Vagina (tissue), 2 donors: Measurements from ENCODE around the gene APOBEC3B.
"Not testable (repeated sequence)": the region's sequence is repeated elsewhere in the genome, so short reads cannot be mapped to it uniquely, and the experiment has no call there.

ENCODE experiments used
- CTCF ChIP-seq, 3 experiments: fragments of 450-650 bp in 2 of 3; fragments of 200-600 bp in 1 of 3; sonication (generic) in 1 of 3; IDR thresholded peaks; one replicate each; pipeline ENCODE4 v1.5.1; 2017 to 2019; ENCODE audit warnings: antibody characterized with exemption in 3 of 3, mild to moderate bottlenecking in 2 of 3, moderate library complexity in 2 of 3
- POLR2A ChIP-seq, 2 donors: fragments of 450-650 bp; IDR thresholded peaks; one replicate each; pipeline ENCODE4 v1.6.1; 2017; ENCODE audit warnings: antibody characterized with exemption in 2 of 2, mild to moderate bottlenecking in 2 of 2, moderate library complexity in 2 of 2

DNA sequence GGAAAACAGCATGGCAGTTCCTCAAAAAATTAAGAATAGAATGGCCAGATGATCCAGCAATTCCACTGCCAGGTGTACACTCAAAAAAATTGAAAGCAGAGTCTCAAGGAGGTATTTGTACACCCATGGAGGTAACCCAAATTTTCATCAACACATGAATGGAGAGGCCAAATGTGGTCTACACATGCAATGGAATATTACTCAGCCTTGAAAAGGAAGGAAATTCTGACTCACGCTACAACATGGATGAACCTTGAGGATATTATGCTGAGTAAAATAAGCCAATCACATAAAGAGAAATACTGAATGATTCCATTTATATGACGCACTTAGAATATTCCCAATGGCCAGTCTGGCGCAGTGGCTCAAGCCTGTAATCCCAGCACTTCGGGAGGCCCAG is 4.9 kb upstream of the APOBEC3B start:
- TF ChIP-seq CTCF, POLR2A (IDR thresholded peaks at IDR 0.05): not testable (repeated sequence)
